ENCODE data around the gene CAMTA1.

Gene CAMTA1

DNA sequence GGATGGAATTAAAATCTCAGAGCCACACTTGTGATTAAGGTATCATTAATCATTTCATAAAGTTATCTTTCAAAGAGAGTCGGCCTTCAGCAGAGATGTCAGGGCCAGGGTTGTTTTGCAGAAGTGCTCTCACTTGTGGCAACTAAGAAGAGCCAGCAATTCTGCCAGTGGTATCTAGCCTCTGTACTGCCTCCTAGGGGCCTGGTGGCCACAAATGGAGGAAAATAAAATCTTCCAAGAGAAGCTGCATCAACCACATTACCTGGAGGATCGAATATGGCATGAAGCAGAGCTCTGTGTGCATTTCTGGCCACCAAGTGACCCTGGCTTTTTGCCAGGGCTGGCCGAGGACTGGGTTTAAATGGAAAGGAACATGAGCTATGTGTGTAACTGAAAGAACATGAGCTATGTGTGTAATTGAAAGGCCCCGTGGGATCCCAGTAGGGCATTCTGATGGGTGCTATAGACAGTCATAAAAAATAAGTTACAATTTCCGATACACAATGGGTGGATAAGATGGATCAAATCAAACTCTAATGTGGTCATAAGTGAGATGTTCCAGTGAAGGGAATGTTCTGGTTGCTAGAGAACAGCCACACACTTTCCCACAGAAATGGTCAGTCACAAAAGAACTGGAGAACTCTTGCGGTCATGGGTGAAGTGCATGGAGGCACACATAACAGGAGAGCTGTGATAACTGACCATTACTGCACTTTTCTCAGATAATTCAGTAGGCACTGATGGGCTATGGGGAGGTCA, 335.8 kb downstream of the CAMTA1 start:
- no peak for TF ChIP-seq POU6F1 (CRISPR knock-in tag; IDR thresholded peaks at IDR 0.05; ENCODE audit: borderline replicate concordance, low read depth)
- no peak for TF ChIP-seq TCF4 (CRISPR knock-in tag; IDR thresholded peaks at IDR 0.05; ENCODE audit: borderline replicate concordance)
- TF ChIP-seq PPARA (CRISPR knock-in tag; IDR thresholded peaks at IDR 0.05; ENCODE audit: borderline replicate concordance) = no peak
- no peak for TF ChIP-seq BACH2 (CRISPR knock-in tag; IDR thresholded peaks at IDR 0.05; ENCODE audit: borderline replicate concordance)
- TF ChIP-seq ZFP30 (CRISPR knock-in tag; IDR thresholded peaks at IDR 0.05) = no peak
- TF ChIP-seq TSHZ2 (CRISPR knock-in tag; IDR thresholded peaks at IDR 0.05) = no peak
- ATAC-seq = no peak

- TF ChIP-seq ZC3H10 (CRISPR knock-in tag; IDR thresholded peaks at IDR 0.05) (no peak), CSDC2 (CRISPR knock-in tag; IDR thresholded peaks at IDR 0.05) (no peak), PPARA (CRISPR knock-in tag; IDR thresholded peaks at IDR 0.05; ENCODE audit: borderline replicate concordance) (no peak), BACH2 (CRISPR knock-in tag; IDR thresholded peaks at IDR 0.05; ENCODE audit: borderline replicate concordance) (no peak), TSHZ2 (CRISPR knock-in tag; IDR thresholded peaks at IDR 0.05) (no peak), ISL1 (CRISPR knock-in tag; IDR thresholded peaks at IDR 0.05) (no peak), TOX (CRISPR knock-in tag; IDR thresholded peaks at IDR 0.05; ENCODE audit: borderline replicate concordance) (no peak), ARNTL (CRISPR knock-in tag; IDR thresholded peaks at IDR 0.05; ENCODE audit: borderline replicate concordance, low read depth) (no peak), TCF4 (CRISPR knock-in tag; IDR thresholded peaks at IDR 0.05; ENCODE audit: borderline replicate concordance) (no peak)
- TF ChIP-seq, protein P1, sequence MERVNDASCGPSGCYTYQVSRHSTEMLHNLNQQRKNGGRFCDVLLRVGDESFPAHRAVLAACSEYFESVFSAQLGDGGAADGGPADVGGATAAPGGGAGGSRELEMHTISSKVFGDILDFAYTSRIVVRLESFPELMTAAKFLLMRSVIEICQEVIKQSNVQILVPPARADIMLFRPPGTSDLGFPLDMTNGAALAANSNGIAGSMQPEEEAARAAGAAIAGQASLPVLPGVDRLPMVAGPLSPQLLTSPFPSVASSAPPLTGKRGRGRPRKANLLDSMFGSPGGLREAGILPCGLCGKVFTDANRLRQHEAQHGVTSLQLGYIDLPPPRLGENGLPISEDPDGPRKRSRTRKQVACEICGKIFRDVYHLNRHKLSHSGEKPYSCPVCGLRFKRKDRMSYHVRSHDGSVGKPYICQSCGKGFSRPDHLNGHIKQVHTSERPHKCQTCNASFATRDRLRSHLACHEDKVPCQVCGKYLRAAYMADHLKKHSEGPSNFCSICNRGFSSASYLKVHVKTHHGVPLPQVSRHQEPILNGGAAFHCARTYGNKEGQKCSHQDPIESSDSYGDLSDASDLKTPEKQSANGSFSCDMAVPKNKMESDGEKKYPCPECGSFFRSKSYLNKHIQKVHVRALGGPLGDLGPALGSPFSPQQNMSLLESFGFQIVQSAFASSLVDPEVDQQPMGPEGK (CRISPR knock-in tag; IDR thresholded peaks at IDR 0.05; ENCODE audit: borderline replicate concordance) = no peak
- ATAC-seq = no peak
Observed at GRCh38 chr1:7121622-7121988, 336.4 kb downstream of the CAMTA1 start.

- TF ChIP-seq ZNF70 (CRISPR knock-in tag; IDR thresholded peaks at IDR 0.05) (no peak), POU6F1 (CRISPR knock-in tag; IDR thresholded peaks at IDR 0.05; ENCODE audit: borderline replicate concordance, low read depth) (no peak), SNAI2 (CRISPR knock-in tag; IDR thresholded peaks at IDR 0.05) (no peak), BACH2 (CRISPR knock-in tag; IDR thresholded peaks at IDR 0.05; ENCODE audit: borderline replicate concordance) (no peak), TSHZ2 (CRISPR knock-in tag; IDR thresholded peaks at IDR 0.05) (no peak)
- ATAC-seq = no peak
Observed at GRCh38 chr1:7127322-7128075, 342.2 kb downstream of the CAMTA1 start.
